PC-9 (cell line): Measurements from ENCODE around the gene ANKRD44. TPM values are rescaled to one million over a fixed set of nuclear protein-coding genes. Genes with fewer than 3 reads are reported as not detected.

Experiments used
- BruUV-seq: library from RNA; stranded (reverse); fragments of 400-500 nt; replicated peaks from 2 replicates; lab custom pipeline; 2021; lab: Mats Ljungman, UMichigan
- CTCF ChIA-PET: fragments of 300-600 bp; sonication (Branson Sonifier 250); formaldehyde crosslinking; loops from one replicate; lab custom pipeline; 2022; ENCODE audit warnings: antibody characterized with exemption; lab: Charles Lee
- POLR2A ChIA-PET: fragments of 300-600 bp; sonication (Branson Sonifier 250); formaldehyde crosslinking; loops from one replicate; lab custom pipeline; 2022; ENCODE audit warnings: antibody characterized with exemption; ENCODE audit not compliant: unreplicated experiment; lab: Charles Lee
- DNase-seq, 2 experiments: peaks; one replicate each; pipeline versions ENCODE4 v3.0.0 to v3.0.0-alpha.2; 2015 to 2022; ENCODE audit warnings: mixed read lengths in 1 of 2
- H2AFZ ChIP-seq: fragments of 200-600 bp; sonication (generic); 2 replicates; pipeline ENCODE4 v1.8.1; 2017; ENCODE audit warnings: antibody characterized with exemption
- H3F3A ChIP-seq: fragments of 200-600 bp; sonication (generic); 2 replicates; pipeline ENCODE4 v1.8.1; 2017; ENCODE audit warnings: antibody characterized with exemption, mild to moderate bottlenecking, low read depth; ENCODE audit not compliant: insufficient read depth
- H3K27ac ChIP-seq: fragments of 200-600 bp; sonication (generic); 2 replicates; pipeline ENCODE4 v1.6.1; 2016; ENCODE audit warnings: mixed run types
- H3K27me3 ChIP-seq: fragments of 200-600 bp; sonication (generic); 2 replicates; pipeline ENCODE4 v1.6.1; 2016; ENCODE audit warnings: low read depth, mixed run types; ENCODE audit not compliant: insufficient read depth
- H3K36me3 ChIP-seq: fragments of 200-600 bp; sonication (generic); 2 replicates; pipeline ENCODE4 v1.6.1; 2016; ENCODE audit warnings: low read depth, mixed run types
- H3K4me1 ChIP-seq: fragments of 200-600 bp; sonication (generic); replicated peaks from 2 replicates; pipeline ENCODE4 v1.6.1; 2016; ENCODE audit warnings: mixed run types; ENCODE audit not compliant: insufficient read depth
- H3K4me2 ChIP-seq: fragments of 200-600 bp; sonication (generic); 2 replicates; pipeline ENCODE4 v1.6.1; 2017; ENCODE audit warnings: mixed run types
- H3K4me3 ChIP-seq: fragments of 200-600 bp; sonication (generic); 2 replicates; pipeline ENCODE4 v1.6.1; 2016; ENCODE audit warnings: mixed run types
- H3K79me2 ChIP-seq: fragments of 200-600 bp; sonication (generic); 2 replicates; pipeline ENCODE4 v1.6.1; 2017; ENCODE audit warnings: low read depth, mixed run types
- H3K9me2 ChIP-seq: fragments of 200-600 bp; sonication (generic); 2 replicates; pipeline ENCODE4 v1.8.1; 2017; ENCODE audit warnings: mild to moderate bottlenecking; ENCODE audit not compliant: insufficient read depth
- H3K9me3 ChIP-seq: fragments of 200-600 bp; sonication (generic); 2 replicates; pipeline ENCODE4 v1.8.1; 2016; ENCODE audit warnings: low read depth; ENCODE audit not compliant: insufficient read depth
- H4K20me1 ChIP-seq: fragments of 200-600 bp; sonication (generic); 2 replicates; pipeline ENCODE4 v1.8.1; 2017; ENCODE audit not compliant: insufficient read depth
- EZH2 ChIP-seq: fragments of 200-600 bp; sonication (generic); IDR thresholded peaks from 2 replicates; pipeline ENCODE4 v1.8.0; 2017; ENCODE audit warnings: antibody characterized with exemption, low read depth
- intact Hi-C: fragments of 100-400 bp; cut with micrococcal nuclease; formaldehyde crosslinking; loops from one replicate; pipeline ENCODE4 v1.10.0; 2022; ENCODE audit not compliant: unreplicated experiment
- total RNA-seq: library from RNA; stranded (reverse); gene quantifications from 2 replicates; pipeline ENCODE4 v1.2.3, GENCODE V29; 2021
- TF ChIP-seq, protein P1 (sequence below): fragments of 200-600 bp; sonication (generic); conservative IDR thresholded peaks from 2 replicates; pipeline ENCODE4 v1.6.1; 2017; ENCODE audit warnings: mixed run types, antibody characterized with exemption, mild to moderate bottlenecking, moderate library complexity

The ANKRD44 gene
- total RNA-seq, 1 experiment from 2014 or later, result 3.4 TPM

DNA sequence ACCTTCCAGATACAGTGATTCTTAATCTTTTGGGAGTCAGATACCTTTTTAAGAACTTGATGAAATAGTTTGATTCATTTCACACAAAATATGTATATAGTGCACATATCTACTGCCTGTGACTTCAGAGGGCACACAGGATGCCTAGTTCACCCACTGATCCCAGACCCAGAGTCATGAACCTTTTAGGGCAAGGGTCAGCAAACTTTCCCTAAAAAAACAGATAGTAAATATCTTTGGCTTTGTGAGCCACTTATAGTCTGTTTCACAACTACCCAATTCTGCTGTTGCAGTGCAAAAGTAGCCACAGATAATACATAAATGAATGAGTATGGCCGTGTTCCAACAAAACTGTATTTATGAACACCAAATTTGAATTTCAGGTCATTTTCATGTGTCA, 124.9 kb downstream of the ANKRD44 start:
- H3F3A ChIP-seq, result no peaks in the 10 kb centered on the region
- intact Hi-C loops, result no loop called here
- H3K4me3 ChIP-seq, result no peak overlapping the region
- no peak for DNase-seq
- TF ChIP-seq, protein P1, sequence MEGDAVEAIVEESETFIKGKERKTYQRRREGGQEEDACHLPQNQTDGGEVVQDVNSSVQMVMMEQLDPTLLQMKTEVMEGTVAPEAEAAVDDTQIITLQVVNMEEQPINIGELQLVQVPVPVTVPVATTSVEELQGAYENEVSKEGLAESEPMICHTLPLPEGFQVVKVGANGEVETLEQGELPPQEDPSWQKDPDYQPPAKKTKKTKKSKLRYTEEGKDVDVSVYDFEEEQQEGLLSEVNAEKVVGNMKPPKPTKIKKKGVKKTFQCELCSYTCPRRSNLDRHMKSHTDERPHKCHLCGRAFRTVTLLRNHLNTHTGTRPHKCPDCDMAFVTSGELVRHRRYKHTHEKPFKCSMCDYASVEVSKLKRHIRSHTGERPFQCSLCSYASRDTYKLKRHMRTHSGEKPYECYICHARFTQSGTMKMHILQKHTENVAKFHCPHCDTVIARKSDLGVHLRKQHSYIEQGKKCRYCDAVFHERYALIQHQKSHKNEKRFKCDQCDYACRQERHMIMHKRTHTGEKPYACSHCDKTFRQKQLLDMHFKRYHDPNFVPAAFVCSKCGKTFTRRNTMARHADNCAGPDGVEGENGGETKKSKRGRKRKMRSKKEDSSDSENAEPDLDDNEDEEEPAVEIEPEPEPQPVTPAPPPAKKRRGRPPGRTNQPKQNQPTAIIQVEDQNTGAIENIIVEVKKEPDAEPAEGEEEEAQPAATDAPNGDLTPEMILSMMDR, result no peak
- no peak for TF ChIP-seq EZH2
- no peaks in the 10 kb centered on the region for H3K9me3 ChIP-seq
- BruUV-seq, result no TSS peak
- no peaks in the 10 kb centered on the region for H3K9me2 ChIP-seq
- ChIA-PET CTCF (no interaction called here), POLR2A (no interaction called here)
- no peaks in the 10 kb centered on the region for H3K79me2 ChIP-seq
- H3K36me3 ChIP-seq, result no peaks in the 10 kb centered on the region
- H3K27ac ChIP-seq, result no peak overlapping the region
- no peaks in the 10 kb centered on the region for H3K4me1 ChIP-seq
- no peaks in the 10 kb centered on the region for H3K27me3 ChIP-seq
- no peaks in the 10 kb centered on the region for H4K20me1 ChIP-seq
- H2AFZ ChIP-seq, result no peak overlapping the region
- H3K4me2 ChIP-seq, result no peak overlapping the region

DNA sequence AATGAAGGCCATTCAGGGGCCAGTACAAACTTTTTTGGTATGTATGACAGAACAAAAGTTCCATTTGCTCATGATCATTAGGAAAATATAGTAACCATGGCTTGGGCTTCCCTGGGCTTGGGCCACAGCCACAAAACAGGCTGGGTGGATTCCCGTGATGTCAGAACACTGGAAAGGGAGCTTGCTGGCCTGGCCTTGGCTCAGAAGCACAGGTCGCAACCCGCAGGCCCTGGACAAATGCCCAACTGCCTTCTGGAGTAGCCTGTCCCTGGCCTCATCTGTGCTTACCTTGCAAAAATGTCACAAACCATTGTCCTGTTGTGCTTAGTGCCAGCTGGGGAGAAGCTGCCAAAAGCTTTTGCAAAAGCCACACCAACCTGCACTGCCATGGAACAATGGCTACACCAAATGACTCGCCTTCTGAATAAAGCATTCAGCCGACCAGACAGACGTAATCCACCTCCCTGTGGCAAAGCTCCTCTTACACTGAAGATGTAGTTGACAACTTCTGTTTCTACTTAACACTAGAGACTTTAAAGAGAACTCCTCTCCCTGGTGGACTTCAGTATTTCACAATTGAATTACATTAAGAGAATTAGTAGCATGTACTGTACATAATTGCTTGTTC, 125.5 kb downstream of the ANKRD44 start:
- H3K36me3 ChIP-seq, result no peaks in the 10 kb centered on the region
- intact Hi-C loops, result no loop called here
- CTCF ChIA-PET, result no interaction called here
- no peaks in the 10 kb centered on the region for H3K79me2 ChIP-seq
- POLR2A ChIA-PET, result no interaction called here
- H3F3A ChIP-seq, result no peaks in the 10 kb centered on the region
- no peaks in the 10 kb centered on the region for H3K4me1 ChIP-seq
- no peak overlapping the region for H3K4me3 ChIP-seq
- H3K27me3 ChIP-seq, result no peaks in the 10 kb centered on the region
- H3K4me2 ChIP-seq, result no peak overlapping the region
- no peaks in the 10 kb centered on the region for H3K9me2 ChIP-seq
- TF ChIP-seq EZH2, result no peak
- TF ChIP-seq, protein P1, result no peak
- no peaks in the 10 kb centered on the region for H4K20me1 ChIP-seq
- no peaks in the 10 kb centered on the region for H3K9me3 ChIP-seq
- BruUV-seq, result no TSS peak
- H2AFZ ChIP-seq, result no peak overlapping the region
- DNase-seq, result peak in 1 of 2 experiments; percentile 29
- no peak overlapping the region for H3K27ac ChIP-seq

DNA sequence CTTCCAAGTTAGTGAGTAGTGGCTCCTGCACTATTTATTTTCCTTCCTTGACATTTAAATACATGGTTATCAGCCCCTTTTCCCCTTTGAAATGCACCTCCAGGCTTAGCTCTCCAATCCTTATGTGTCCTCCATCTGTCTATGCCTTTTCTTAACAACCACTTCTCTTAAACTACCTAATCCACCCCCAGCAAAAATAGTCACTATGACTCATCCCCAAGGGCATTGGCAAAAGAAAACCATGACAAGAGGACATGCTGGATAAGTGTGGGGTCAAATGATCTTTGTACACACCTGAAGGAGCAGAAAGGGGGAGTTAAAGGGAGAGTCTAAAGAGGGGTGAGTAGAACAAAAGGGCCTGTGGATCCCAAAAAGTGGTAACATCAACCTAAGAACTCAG, 127.2 kb downstream of the ANKRD44 start:
- no peak overlapping the region for H3K4me3 ChIP-seq
- ChIA-PET POLR2A (no interaction called here), CTCF (interaction anchor here (0.5 kb wide), 1 partner anchor 73 kb away, joined by 3 read pairs; no protein-coding TSS in a partner anchor)
- intact Hi-C loops, result no loop called here
- H3K27ac ChIP-seq, result no peak overlapping the region
- H3K79me2 ChIP-seq, result no peaks in the 10 kb centered on the region
- no peaks in the 10 kb centered on the region for H4K20me1 ChIP-seq
- H3K4me2 ChIP-seq, result no peak overlapping the region
- BruUV-seq, result no TSS peak
- no peaks in the 10 kb centered on the region for H3K9me2 ChIP-seq
- no peaks in the 10 kb centered on the region for H3K4me1 ChIP-seq
- H3K9me3 ChIP-seq, result no peaks in the 10 kb centered on the region
- no peaks in the 10 kb centered on the region for H3K36me3 ChIP-seq
- H3K27me3 ChIP-seq, result no peaks in the 10 kb centered on the region
- H2AFZ ChIP-seq, result no peak overlapping the region
- DNase-seq, result no peak
- TF ChIP-seq, protein P1, result no peak
- TF ChIP-seq EZH2, result no peak
- no peaks in the 10 kb centered on the region for H3F3A ChIP-seq
